NCI-H146 treated with DMSO at 0.1 percent for 48 hours (cell line): ENCODE data around the gene SETDB1.
"Not testable (repeated sequence)": the region's sequence is repeated elsewhere in the genome, so short reads cannot be mapped to it uniquely, and the experiment has no call there.

ENCODE experiments used
- DNase-seq: peaks from one replicate; lab custom pipeline; 2025; ENCODE audit not compliant: unreplicated experiment; lab: John Stamatoyannopoulos, UW

SETDB1 gene

GRCh38 chr1:150928775-150929174, 2.6 kb downstream of the SETDB1 start:
- DNase-seq: not testable (repeated sequence)

GRCh38 chr1:150931773-150932172, 5.6 kb downstream of the SETDB1 start:
- no peak for DNase-seq

- no peak for DNase-seq
Observed at GRCh38 chr1:150944856-150945255, 18.7 kb downstream of the SETDB1 start.

- DNase-seq: no peak
Observed at GRCh38 chr1:150954708-150955107, 28.5 kb downstream of the SETDB1 start.

GRCh38 chr1:150955280-150955679, 29.1 kb downstream of the SETDB1 start:
- DNase-seq: no peak

GRCh38 chr1:150957666-150958065, 31.5 kb downstream of the SETDB1 start:
- DNase-seq: no peak

- no peak for DNase-seq
Observed at GRCh38 chr1:150960646-150961045, 34.5 kb downstream of the SETDB1 start.

- DNase-seq: no peak
Observed at GRCh38 chr1:150961756-150962155, 35.6 kb downstream of the SETDB1 start.

- no peak for DNase-seq
Observed at GRCh38 chr1:150963321-150964163, 37.4 kb downstream of the SETDB1 start.

GRCh38 chr1:150964164-150964489, 38.0 kb downstream of the SETDB1 start:
- no peak for DNase-seq

GRCh38 chr1:150965605-150966004, 39.4 kb downstream of the SETDB1 start:
- no peak for DNase-seq

GRCh38 chr1:150966011-150966410, 39.8 kb downstream of the SETDB1 start:
- no peak for DNase-seq

GRCh38 chr1:150967936-150968335, 41.8 kb downstream of the SETDB1 start:
- no peak for DNase-seq

- DNase-seq: no peak
Observed at GRCh38 chr1:150968491-150968890, 42.3 kb downstream of the SETDB1 start.

- DNase-seq: no peak
Observed at GRCh38 chr1:150969626-150970025, 43.5 kb downstream of the SETDB1 start.

- no peak for DNase-seq
Observed at GRCh38 chr1:150970808-150971582, 44.8 kb downstream of the SETDB1 start.

- no peak for DNase-seq
Observed at GRCh38 chr1:150971583-150972416, 45.6 kb downstream of the SETDB1 start.

GRCh38 chr1:150972417-150972940, 46.3 kb downstream of the SETDB1 start:
- DNase-seq: no peak

- DNase-seq: no peak
Observed at GRCh38 chr1:150973258-150973835, 47.2 kb downstream of the SETDB1 start.

GRCh38 chr1:150973836-150974579, 47.8 kb downstream of the SETDB1 start:
- peak; percentile 6 for DNase-seq
